GM19193 (cell line): Measurements from ENCODE around the gene MAP4K5.

Experiments
- POLR2A ChIP-seq: IDR thresholded peaks from 4 replicates; pipeline ENCODE4 v1.6.1; 2011; ENCODE audit not compliant: insufficient read depth, insufficient read length; ENCODE audit errors: extremely low read depth

Gene MAP4K5

DNA sequence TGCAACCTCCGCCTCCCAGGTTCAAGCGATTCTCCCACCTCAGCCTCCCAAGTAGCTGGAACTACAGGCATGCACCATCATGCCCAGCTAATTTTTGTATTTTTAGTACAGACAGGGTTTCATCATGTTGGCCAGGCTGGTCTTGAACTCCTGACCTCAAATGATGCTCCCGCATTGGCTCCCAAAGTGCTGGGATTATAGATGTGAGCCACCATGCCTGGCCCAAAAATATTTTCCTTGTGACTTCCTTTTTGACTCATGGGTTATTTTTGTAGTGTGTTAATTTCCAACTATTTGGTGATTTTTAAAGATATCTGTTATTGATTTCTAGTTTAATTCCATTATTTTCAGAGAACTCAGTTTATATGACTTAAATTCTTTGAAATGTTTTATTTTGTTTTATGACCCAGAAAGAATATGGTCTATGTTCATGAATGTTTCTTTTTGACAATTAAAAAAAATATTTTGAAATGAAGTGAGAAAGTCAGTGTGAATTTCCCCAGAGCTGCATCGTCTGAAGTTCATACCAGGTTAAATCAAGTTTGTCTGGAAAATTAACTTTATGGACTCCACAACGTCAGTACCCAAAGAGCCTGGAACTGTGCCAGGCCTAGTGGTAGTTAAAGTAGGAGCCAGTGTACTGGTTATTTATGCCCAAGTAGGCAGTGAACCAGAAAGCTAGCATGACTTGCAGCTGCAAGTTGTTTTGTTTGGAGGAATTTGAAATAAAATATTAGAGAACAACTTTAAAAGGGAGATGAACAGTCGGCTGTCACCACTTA, 132.9 kb downstream of the MAP4K5 start:
- TF ChIP-seq POLR2A: no peak

- TF ChIP-seq POLR2A: no peak
Measured at GRCh38 chr14:50398189-50398580, 134.2 kb downstream of the MAP4K5 start.

- TF ChIP-seq POLR2A: no peak
Measured at GRCh38 chr14:50397390-50398188, 134.8 kb downstream of the MAP4K5 start.

GRCh38 chr14:50396631-50397389, 135.6 kb downstream of the MAP4K5 start, which contains the start of gene CDKL1:
Gene CDKL1 (minus strand): TSS chr14:50396881. CDS start chr14:50395868, 1,013 bp downstream.
- TF ChIP-seq POLR2A: peak; percentile 56

DNA sequence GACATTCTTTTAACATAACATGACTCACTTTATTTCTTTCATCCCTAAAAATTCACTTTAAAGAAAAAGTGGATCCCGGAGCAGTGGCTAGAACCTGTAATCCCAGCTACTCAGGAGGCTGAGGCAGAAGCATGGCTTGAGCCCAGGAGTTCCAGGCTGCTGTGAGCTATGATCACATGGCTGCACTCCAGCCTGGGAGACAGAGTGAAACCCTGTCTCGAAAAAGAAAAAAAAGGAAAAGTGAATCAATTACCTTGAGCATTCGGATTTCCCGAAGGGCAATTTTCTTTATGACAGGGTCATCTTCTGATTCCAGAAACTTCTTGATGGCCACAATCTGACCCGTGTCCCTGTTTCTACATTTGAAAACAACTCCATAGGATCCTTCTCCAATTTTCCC, 136.9 kb downstream of the MAP4K5 start:
- no peak for TF ChIP-seq POLR2A

GRCh38 chr14:50394713-50395112, 137.7 kb downstream of the MAP4K5 start:
- no peak for TF ChIP-seq POLR2A

DNA sequence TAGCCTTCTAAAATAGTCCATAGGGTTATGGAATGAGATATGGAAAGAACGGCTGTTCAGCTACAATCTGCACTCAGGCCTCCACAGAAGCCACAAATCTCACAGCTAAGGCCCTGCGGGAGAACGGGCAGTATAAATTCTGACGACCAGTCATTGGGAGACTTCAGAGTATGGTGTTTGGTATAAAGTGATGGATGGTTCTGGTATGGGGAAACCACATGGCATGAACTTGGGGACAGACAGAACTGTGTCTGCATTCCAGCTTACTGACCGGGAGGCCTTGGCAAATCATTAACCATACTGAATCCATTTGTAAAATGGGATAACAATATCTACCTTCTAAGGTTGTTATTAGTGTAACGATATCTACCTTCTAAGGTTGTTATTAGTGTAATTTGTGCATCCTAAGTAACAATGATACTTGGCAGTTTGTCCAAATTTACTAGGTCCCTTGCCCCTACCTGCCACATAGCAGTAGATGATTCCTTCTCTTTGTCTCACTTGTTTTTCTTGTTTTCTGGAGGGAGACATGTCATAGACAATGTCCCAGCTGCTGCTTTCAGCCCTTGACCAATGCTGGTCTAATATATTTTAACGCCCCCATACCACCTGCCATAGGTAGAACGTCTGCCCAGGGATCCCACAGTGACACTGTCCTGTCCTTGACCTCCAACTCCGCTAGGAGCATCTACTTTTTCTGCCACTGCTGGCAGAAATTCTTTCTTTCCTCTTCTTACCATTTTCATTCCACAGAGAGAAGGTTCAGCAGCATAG, 142.5 kb downstream of the MAP4K5 start:
- no peak for TF ChIP-seq POLR2A

DNA sequence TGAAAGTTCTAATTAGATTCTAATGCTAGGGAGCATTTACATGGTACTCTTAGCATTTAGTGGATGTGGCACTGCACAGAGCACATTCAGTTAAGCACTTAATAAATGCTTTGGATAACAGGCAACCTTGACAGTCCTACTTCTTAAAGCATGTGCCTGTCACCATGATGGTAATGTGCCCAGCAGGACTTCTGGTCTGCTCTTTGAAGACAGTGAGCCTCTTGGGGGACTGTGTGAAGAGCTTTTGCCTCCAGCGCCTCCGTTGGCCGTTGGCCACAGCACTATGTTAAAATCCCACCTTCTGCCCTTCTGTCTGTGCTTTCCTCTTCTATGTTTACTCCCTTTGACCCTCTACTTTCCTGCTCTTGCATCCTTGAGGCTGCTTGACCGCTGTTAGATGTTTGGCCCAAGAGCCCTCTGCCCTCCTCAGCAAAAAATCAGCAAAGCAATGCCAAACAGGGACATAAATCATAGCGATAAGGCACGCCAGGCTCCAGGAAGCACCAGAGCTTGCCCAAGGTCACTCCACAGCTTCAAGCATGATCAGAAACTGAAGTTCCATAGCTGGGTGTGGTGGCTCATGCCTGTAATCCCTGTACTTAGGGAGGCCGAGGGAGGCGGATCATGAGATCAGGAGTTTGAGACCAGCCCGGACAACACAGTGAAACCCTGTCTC, 144.0 kb downstream of the MAP4K5 start:
- TF ChIP-seq POLR2A: no peak

DNA sequence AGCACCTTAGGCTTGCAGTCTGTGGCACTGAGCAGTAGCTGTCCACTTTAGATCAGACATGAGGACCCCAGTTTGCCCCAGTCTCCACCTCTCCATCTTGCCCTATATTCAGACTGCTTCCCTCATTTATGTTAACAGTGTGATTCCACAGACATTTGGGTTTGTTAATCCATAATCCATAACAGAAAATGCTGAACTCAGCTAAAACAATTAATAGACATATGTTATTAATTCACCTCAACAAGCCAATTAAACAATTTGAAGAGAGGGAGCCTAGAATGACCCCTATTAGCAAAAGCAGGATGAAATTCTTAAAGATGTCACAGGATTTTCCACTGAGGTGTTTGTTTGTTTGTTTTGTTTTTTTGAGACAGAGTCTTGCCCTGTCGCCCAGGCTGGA, 144.8 kb downstream of the MAP4K5 start:
- TF ChIP-seq POLR2A: no peak

GRCh38 chr14:50383618-50384225, 148.6 kb downstream of the MAP4K5 start:
- TF ChIP-seq POLR2A: no peak

GRCh38 chr14:50381823-50382287, 150.5 kb downstream of the MAP4K5 start:
- TF ChIP-seq POLR2A: no peak

- no peak for TF ChIP-seq POLR2A
Measured at GRCh38 chr14:50381008-50381407, 151.4 kb downstream of the MAP4K5 start.

GRCh38 chr14:50380455-50380854, 151.9 kb downstream of the MAP4K5 start:
- no peak for TF ChIP-seq POLR2A
